OCI-LY1 (cell line): ENCODE data around the gene MX2.

Source experiments
- EZH2 ChIP-seq: fragments of 200-600 bp; sonication (generic), shearing (Covaris generic); IDR thresholded peaks from 2 replicates; pipeline ENCODE4 v1.8.0; 2017; ENCODE audit warnings: borderline replicate concordance, mixed run types, mild to moderate bottlenecking, antibody characterized with exemption, low read length, moderate library complexity, mixed read lengths
- TF ChIP-seq, protein P1 (sequence below): fragments of 200-600 bp; sonication (generic), shearing (Covaris generic); IDR thresholded peaks from 2 replicates; pipeline ENCODE4 v1.5.1; 2017; ENCODE audit warnings: mild to moderate bottlenecking, antibody characterized with exemption, low read length, moderate library complexity, mixed read lengths

DNA sequence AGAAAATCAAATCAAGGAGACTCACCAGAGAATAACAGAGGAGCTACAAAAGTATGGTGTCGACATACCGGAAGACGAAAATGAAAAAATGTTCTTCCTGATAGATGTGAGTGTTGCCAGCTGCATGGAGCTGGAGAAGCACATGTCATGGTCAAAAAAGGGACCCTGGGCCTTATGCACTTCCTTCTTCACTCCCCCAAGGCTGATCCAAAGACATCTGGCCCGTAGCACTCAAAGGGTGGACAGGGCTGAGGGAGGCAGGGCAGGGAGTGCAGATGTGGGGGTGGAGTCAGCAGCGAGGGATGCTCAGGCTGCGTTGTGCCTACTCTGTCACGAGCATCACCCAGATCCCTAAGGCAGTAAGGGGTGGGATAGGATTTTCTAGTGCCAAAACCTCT, 83.6 kb downstream of the MX2 start:
- TF ChIP-seq, protein P1, sequence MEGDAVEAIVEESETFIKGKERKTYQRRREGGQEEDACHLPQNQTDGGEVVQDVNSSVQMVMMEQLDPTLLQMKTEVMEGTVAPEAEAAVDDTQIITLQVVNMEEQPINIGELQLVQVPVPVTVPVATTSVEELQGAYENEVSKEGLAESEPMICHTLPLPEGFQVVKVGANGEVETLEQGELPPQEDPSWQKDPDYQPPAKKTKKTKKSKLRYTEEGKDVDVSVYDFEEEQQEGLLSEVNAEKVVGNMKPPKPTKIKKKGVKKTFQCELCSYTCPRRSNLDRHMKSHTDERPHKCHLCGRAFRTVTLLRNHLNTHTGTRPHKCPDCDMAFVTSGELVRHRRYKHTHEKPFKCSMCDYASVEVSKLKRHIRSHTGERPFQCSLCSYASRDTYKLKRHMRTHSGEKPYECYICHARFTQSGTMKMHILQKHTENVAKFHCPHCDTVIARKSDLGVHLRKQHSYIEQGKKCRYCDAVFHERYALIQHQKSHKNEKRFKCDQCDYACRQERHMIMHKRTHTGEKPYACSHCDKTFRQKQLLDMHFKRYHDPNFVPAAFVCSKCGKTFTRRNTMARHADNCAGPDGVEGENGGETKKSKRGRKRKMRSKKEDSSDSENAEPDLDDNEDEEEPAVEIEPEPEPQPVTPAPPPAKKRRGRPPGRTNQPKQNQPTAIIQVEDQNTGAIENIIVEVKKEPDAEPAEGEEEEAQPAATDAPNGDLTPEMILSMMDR = no peak
- no peak for TF ChIP-seq EZH2
